PC-9 (cell line): ENCODE results near the gene GOT2. TPM values are rescaled to one million over a fixed set of nuclear protein-coding genes. Genes with fewer than 3 reads are reported as not detected.

Source experiments
- BruUV-seq: library from RNA; stranded (reverse); fragments of 400-500 nt; replicated peaks from 2 replicates; lab custom pipeline; 2021; lab: Mats Ljungman, UMichigan
- CTCF ChIA-PET: fragments of 300-600 bp; sonication (Branson Sonifier 250); formaldehyde crosslinking; loops from one replicate; lab custom pipeline; 2022; ENCODE audit warnings: antibody characterized with exemption; lab: Charles Lee
- POLR2A ChIA-PET: fragments of 300-600 bp; sonication (Branson Sonifier 250); formaldehyde crosslinking; loops from one replicate; lab custom pipeline; 2022; ENCODE audit warnings: antibody characterized with exemption; ENCODE audit not compliant: unreplicated experiment; lab: Charles Lee
- DNase-seq, 2 experiments: peaks; one replicate each; pipeline versions ENCODE4 v3.0.0 to v3.0.0-alpha.2; 2015 to 2022; ENCODE audit warnings: mixed read lengths in 1 of 2
- H2AFZ ChIP-seq: fragments of 200-600 bp; sonication (generic); 2 replicates; pipeline ENCODE4 v1.8.1; 2017; ENCODE audit warnings: antibody characterized with exemption
- H3F3A ChIP-seq: fragments of 200-600 bp; sonication (generic); 2 replicates; pipeline ENCODE4 v1.8.1; 2017; ENCODE audit warnings: antibody characterized with exemption, mild to moderate bottlenecking, low read depth; ENCODE audit not compliant: insufficient read depth
- H3K27ac ChIP-seq: fragments of 200-600 bp; sonication (generic); 2 replicates; pipeline ENCODE4 v1.6.1; 2016; ENCODE audit warnings: mixed run types
- H3K27me3 ChIP-seq: fragments of 200-600 bp; sonication (generic); 2 replicates; pipeline ENCODE4 v1.6.1; 2016; ENCODE audit warnings: low read depth, mixed run types; ENCODE audit not compliant: insufficient read depth
- H3K36me3 ChIP-seq: fragments of 200-600 bp; sonication (generic); 2 replicates; pipeline ENCODE4 v1.6.1; 2016; ENCODE audit warnings: low read depth, mixed run types
- H3K4me1 ChIP-seq: fragments of 200-600 bp; sonication (generic); replicated peaks from 2 replicates; pipeline ENCODE4 v1.6.1; 2016; ENCODE audit warnings: mixed run types; ENCODE audit not compliant: insufficient read depth
- H3K4me2 ChIP-seq: fragments of 200-600 bp; sonication (generic); 2 replicates; pipeline ENCODE4 v1.6.1; 2017; ENCODE audit warnings: mixed run types
- H3K4me3 ChIP-seq: fragments of 200-600 bp; sonication (generic); 2 replicates; pipeline ENCODE4 v1.6.1; 2016; ENCODE audit warnings: mixed run types
- H3K79me2 ChIP-seq: fragments of 200-600 bp; sonication (generic); 2 replicates; pipeline ENCODE4 v1.6.1; 2017; ENCODE audit warnings: low read depth, mixed run types
- H3K9me2 ChIP-seq: fragments of 200-600 bp; sonication (generic); 2 replicates; pipeline ENCODE4 v1.8.1; 2017; ENCODE audit warnings: mild to moderate bottlenecking; ENCODE audit not compliant: insufficient read depth
- H3K9me3 ChIP-seq: fragments of 200-600 bp; sonication (generic); 2 replicates; pipeline ENCODE4 v1.8.1; 2016; ENCODE audit warnings: low read depth; ENCODE audit not compliant: insufficient read depth
- H4K20me1 ChIP-seq: fragments of 200-600 bp; sonication (generic); 2 replicates; pipeline ENCODE4 v1.8.1; 2017; ENCODE audit not compliant: insufficient read depth
- EZH2 ChIP-seq: fragments of 200-600 bp; sonication (generic); IDR thresholded peaks from 2 replicates; pipeline ENCODE4 v1.8.0; 2017; ENCODE audit warnings: antibody characterized with exemption, low read depth
- intact Hi-C: fragments of 100-400 bp; cut with micrococcal nuclease; formaldehyde crosslinking; loops from one replicate; pipeline ENCODE4 v1.10.0; 2022; ENCODE audit not compliant: unreplicated experiment
- total RNA-seq: library from RNA; stranded (reverse); gene quantifications from 2 replicates; pipeline ENCODE4 v1.2.3, GENCODE V29; 2021
- TF ChIP-seq, protein P1 (sequence below): fragments of 200-600 bp; sonication (generic); conservative IDR thresholded peaks from 2 replicates; pipeline ENCODE4 v1.6.1; 2017; ENCODE audit warnings: mixed run types, antibody characterized with exemption, mild to moderate bottlenecking, moderate library complexity

Gene GOT2
- total RNA-seq, 1 experiment from 2014 or later: 125 TPM

DNA sequence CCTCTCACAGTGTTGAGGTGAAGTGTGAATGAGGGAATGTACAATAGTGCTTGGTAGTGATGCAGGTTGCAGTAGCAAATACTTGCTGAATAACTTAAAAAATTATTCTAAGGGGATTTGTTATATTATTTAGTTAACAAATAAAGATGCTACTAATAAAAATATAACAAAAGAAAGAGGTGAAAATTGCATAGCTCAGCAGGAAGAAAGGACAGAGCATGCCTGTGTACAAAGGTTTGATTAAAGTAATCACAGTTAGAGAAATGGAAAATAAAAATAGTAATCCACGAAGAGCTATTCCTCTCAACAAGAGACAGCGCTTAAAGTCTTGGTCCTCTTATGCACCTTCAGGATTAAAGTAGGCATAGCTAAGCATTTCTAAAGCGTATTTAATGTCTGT lies 11.0 kb downstream of the GOT2 start:
- peaks cover 21% of the 10 kb centered on the region for H4K20me1 ChIP-seq
- CTCF ChIA-PET: no interaction called here
- H3K79me2 ChIP-seq: peaks cover 15% of the 10 kb centered on the region
- H3K36me3 ChIP-seq: peaks cover 27% of the 10 kb centered on the region
- POLR2A ChIA-PET: no interaction called here
- no peak overlapping the region for H2AFZ ChIP-seq
- H3K4me2 ChIP-seq: no peak overlapping the region
- H3K27ac ChIP-seq: no peak overlapping the region
- H3K4me3 ChIP-seq: no peak overlapping the region
- H3K9me3 ChIP-seq: no peaks in the 10 kb centered on the region
- no peaks in the 10 kb centered on the region for H3K9me2 ChIP-seq
- no peaks in the 10 kb centered on the region for H3F3A ChIP-seq
- BruUV-seq: no TSS peak
- H3K4me1 ChIP-seq: no peaks in the 10 kb centered on the region
- intact Hi-C loops: no loop called here
- H3K27me3 ChIP-seq: no peaks in the 10 kb centered on the region
- DNase-seq: no peak
- TF ChIP-seq, protein P1, sequence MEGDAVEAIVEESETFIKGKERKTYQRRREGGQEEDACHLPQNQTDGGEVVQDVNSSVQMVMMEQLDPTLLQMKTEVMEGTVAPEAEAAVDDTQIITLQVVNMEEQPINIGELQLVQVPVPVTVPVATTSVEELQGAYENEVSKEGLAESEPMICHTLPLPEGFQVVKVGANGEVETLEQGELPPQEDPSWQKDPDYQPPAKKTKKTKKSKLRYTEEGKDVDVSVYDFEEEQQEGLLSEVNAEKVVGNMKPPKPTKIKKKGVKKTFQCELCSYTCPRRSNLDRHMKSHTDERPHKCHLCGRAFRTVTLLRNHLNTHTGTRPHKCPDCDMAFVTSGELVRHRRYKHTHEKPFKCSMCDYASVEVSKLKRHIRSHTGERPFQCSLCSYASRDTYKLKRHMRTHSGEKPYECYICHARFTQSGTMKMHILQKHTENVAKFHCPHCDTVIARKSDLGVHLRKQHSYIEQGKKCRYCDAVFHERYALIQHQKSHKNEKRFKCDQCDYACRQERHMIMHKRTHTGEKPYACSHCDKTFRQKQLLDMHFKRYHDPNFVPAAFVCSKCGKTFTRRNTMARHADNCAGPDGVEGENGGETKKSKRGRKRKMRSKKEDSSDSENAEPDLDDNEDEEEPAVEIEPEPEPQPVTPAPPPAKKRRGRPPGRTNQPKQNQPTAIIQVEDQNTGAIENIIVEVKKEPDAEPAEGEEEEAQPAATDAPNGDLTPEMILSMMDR: no peak
- no peak for TF ChIP-seq EZH2

- H3K4me2 ChIP-seq: no peak overlapping the region
- CTCF ChIA-PET: no interaction called here
- intact Hi-C loops: no loop called here
These were observed 16.1 kb downstream of the GOT2 start for GRCh38 chr16:58717994-58718393.

DNA sequence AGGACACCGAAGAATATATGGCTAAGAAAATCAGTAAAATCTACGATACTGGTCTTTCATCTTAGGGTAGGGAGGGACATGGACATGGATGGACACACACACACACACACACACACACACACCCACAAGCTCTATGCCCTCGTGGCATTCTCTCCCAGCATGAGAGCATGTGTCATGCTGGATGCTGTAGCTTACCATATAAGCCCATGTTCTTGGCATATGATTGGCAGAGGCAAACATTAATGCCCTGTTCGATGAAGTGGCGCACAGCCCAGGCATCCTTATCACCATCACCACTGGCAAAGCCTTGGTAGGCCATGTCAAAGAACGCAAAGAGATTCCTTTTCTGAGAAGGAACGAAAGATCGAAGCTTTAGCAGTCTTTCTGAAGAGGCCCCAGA lies 17.6 kb downstream of the GOT2 start:
- H2AFZ ChIP-seq: no peak overlapping the region
- no peak overlapping the region for H3K27ac ChIP-seq
- H3K9me2 ChIP-seq: no peaks in the 10 kb centered on the region
- POLR2A ChIA-PET: no interaction called here
- H3K9me3 ChIP-seq: no peaks in the 10 kb centered on the region
- TF ChIP-seq, protein P1: no peak
- TF ChIP-seq EZH2: no peak
- H3K4me2 ChIP-seq: no peak overlapping the region
- peaks cover 41% of the 10 kb centered on the region; the same call in 1 of the 2 replicates for H3K36me3 ChIP-seq
- no peak overlapping the region for H3K4me3 ChIP-seq
- no peaks in the 10 kb centered on the region for H3K4me1 ChIP-seq
- H3K79me2 ChIP-seq: no peaks in the 10 kb centered on the region
- no peaks in the 10 kb centered on the region for H3K27me3 ChIP-seq
- peaks cover 8% of the 10 kb centered on the region; the same call in 1 of the 2 replicates for H4K20me1 ChIP-seq
- CTCF ChIA-PET: no interaction called here
- DNase-seq: no peak
- intact Hi-C loops: no loop called here
- H3F3A ChIP-seq: no peaks in the 10 kb centered on the region
- no TSS peak for BruUV-seq

More at GRCh38 chr16:58717994-58718393, 16.1 kb downstream of the GOT2 start:
- H3K36me3 ChIP-seq: peaks cover 41% of the 10 kb centered on the region; the same call in 1 of the 2 replicates
- H3K27me3 ChIP-seq: no peaks in the 10 kb centered on the region
- H4K20me1 ChIP-seq: peaks cover 8% of the 10 kb centered on the region; the same call in 1 of the 2 replicates
- no peak overlapping the region for H2AFZ ChIP-seq
- no peaks in the 10 kb centered on the region for H3K79me2 ChIP-seq
- BruUV-seq: no TSS peak
- no peaks in the 10 kb centered on the region for H3K4me1 ChIP-seq
- no peak for DNase-seq
- H3K4me3 ChIP-seq: no peak overlapping the region
- POLR2A ChIA-PET: no interaction called here
- no peaks in the 10 kb centered on the region for H3K9me2 ChIP-seq
- no peaks in the 10 kb centered on the region for H3F3A ChIP-seq
- no peaks in the 10 kb centered on the region for H3K9me3 ChIP-seq
- TF ChIP-seq, protein P1: no peak
- TF ChIP-seq EZH2: no peak
- no peak overlapping the region for H3K27ac ChIP-seq
